Measurements from ENCODE around the gene SLC29A2. TPM values are rescaled to one million over a fixed set of nuclear protein-coding genes. Genes with fewer than 3 reads are reported as not detected.

The SLC29A2 gene
- total RNA-seq, 1 experiment from 2014 or later, result 40.4 TPM

- no peak for DNase-seq
- Mint-ChIP-seq H3K27me3 (ENCODE audit: unreplicated experiment) (no peaks in the 10 kb centered on the region), H3K27ac (ENCODE audit: unreplicated experiment) (no peak overlapping the region), H3K36me3 (ENCODE audit: insufficient read depth, unreplicated experiment) (peaks cover 34% of the 10 kb centered on the region), H3K4me1 (ENCODE audit: low read depth, unreplicated experiment) (peaks cover 32% of the 10 kb centered on the region), H3K9me3 (ENCODE audit: low read depth, unreplicated experiment) (no peaks in the 10 kb centered on the region), H3K4me3 (ENCODE audit: low read depth, unreplicated experiment) (no peak overlapping the region)
- intact Hi-C loops (cut with micrococcal nuclease; ENCODE audit: unreplicated experiment), result no loop called here
- CTCF ChIA-PET, result interaction anchor here (0.6 kb wide), 1 partner anchor 16 kb away, joined by 3 read pairs; no protein-coding TSS in a partner anchor
- no TSS peak for BruUV-seq (replicated peaks)
- no peak for TF ChIP-seq CTCF (IDR thresholded peaks at IDR 0.05; ENCODE audit: unreplicated experiment)
These were observed 33.0 kb downstream of the SLC29A2 start for GRCh38 chr11:66338276-66339161.

GRCh38 chr11:66337103-66337899 lies 34.3 kb downstream of the SLC29A2 start:
- no TSS peak for BruUV-seq (replicated peaks)
- peak overlapping the region; percentile 86 for H3K27ac Mint-ChIP-seq (ENCODE audit: unreplicated experiment)

GRCh38 chr11:66336234-66337102 lies 35.1 kb downstream of the SLC29A2 start, which contains the start of gene RIN1:
RIN1 (minus strand) TSS chr11:66336434; CDS start chr11:66336402, 32 bp downstream.
- intact Hi-C loops (cut with micrococcal nuclease; ENCODE audit: unreplicated experiment), result no loop called here
- H3K27ac Mint-ChIP-seq (ENCODE audit: unreplicated experiment), result peak within 1 kb of the TSS; percentile 86
- TF ChIP-seq CTCF (IDR thresholded peaks at IDR 0.05; ENCODE audit: unreplicated experiment), result no peak
- peak within 1 kb of the TSS; percentile 94 for H3K4me3 Mint-ChIP-seq (ENCODE audit: low read depth, unreplicated experiment)
- CTCF ChIA-PET, result interaction anchor here (0.7 to 1.6 kb wide), 3 partner anchors 24 to 53 kb away, joined by 4 to 32 read pairs (median 5); no protein-coding TSS in a partner anchor
- H3K4me1 Mint-ChIP-seq (ENCODE audit: low read depth, unreplicated experiment), result peaks cover 24% of the 10 kb centered on the region
- no peaks in the 10 kb centered on the region for H3K27me3 Mint-ChIP-seq (ENCODE audit: unreplicated experiment)
- peak; percentile 76 for DNase-seq
- H3K36me3 Mint-ChIP-seq (ENCODE audit: insufficient read depth, unreplicated experiment), result peaks cover 39% of the 10 kb centered on the region
- no peaks in the 10 kb centered on the region for H3K9me3 Mint-ChIP-seq (ENCODE audit: low read depth, unreplicated experiment)
- no TSS peak for BruUV-seq (replicated peaks)

More at GRCh38 chr11:66337103-66337899, 34.3 kb downstream of the SLC29A2 start:
- Mint-ChIP-seq H3K4me3 (ENCODE audit: low read depth, unreplicated experiment) (peak overlapping the region; percentile 94), H3K27me3 (ENCODE audit: unreplicated experiment) (no peaks in the 10 kb centered on the region), H3K4me1 (ENCODE audit: low read depth, unreplicated experiment) (peaks cover 24% of the 10 kb centered on the region), H3K9me3 (ENCODE audit: low read depth, unreplicated experiment) (no peaks in the 10 kb centered on the region), H3K36me3 (ENCODE audit: insufficient read depth, unreplicated experiment) (peaks cover 37% of the 10 kb centered on the region)
- TF ChIP-seq CTCF (IDR thresholded peaks at IDR 0.05; ENCODE audit: unreplicated experiment), result no peak
- CTCF ChIA-PET, result no interaction called here
- no peak for DNase-seq
- intact Hi-C loops (cut with micrococcal nuclease; ENCODE audit: unreplicated experiment), result no loop called here
